ENCODE data around the gene SHISA9.

Gene SHISA9

DNA sequence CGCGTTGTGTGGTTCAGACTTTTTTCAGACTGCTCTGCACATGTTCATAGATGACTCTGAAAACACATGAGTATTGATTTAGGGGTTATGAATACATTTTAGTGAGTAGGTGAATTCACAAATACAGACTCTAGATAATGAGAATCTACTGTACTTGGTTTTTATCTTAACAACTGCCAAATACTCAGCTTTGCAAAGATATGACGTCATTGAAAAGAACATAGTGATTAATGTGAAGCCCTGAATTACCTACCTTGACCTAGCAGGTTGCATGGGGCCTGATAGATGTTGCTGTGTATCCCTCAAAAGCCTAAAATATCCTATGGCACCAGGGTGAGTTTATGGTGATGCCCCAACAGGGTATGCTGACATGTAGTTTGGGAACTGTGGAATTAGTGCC lies 98.0 kb downstream of the SHISA9 start:
- TF ChIP-seq CTCF (IDR thresholded peaks at IDR 0.05; ENCODE audit: low read depth, low read length, missing control alignments) = no peak
- H3K4me3 ChIP-seq (replicated peaks; ENCODE audit: low read depth, low read length) = no peak overlapping the region
- DNase-seq (ENCODE audit: extremely low read depth, low read depth) = no peak

- no peak for TF ChIP-seq CTCF (IDR thresholded peaks at IDR 0.05; ENCODE audit: low read depth, low read length, missing control alignments)
- H3K4me3 ChIP-seq (replicated peaks; ENCODE audit: low read depth, low read length) = no peak overlapping the region
- no peak for DNase-seq (ENCODE audit: extremely low read depth, low read depth)
These were observed 104.4 kb downstream of the SHISA9 start for GRCh38 chr16:13005721-13006247.

GRCh38 chr16:13012601-13013000 lies 111.2 kb downstream of the SHISA9 start:
- TF ChIP-seq CTCF (IDR thresholded peaks at IDR 0.05; ENCODE audit: low read depth, low read length, missing control alignments) = no peak
- H3K4me3 ChIP-seq (replicated peaks; ENCODE audit: low read depth, low read length) = no peak overlapping the region
- DNase-seq (ENCODE audit: extremely low read depth, low read depth) = no peak

DNA sequence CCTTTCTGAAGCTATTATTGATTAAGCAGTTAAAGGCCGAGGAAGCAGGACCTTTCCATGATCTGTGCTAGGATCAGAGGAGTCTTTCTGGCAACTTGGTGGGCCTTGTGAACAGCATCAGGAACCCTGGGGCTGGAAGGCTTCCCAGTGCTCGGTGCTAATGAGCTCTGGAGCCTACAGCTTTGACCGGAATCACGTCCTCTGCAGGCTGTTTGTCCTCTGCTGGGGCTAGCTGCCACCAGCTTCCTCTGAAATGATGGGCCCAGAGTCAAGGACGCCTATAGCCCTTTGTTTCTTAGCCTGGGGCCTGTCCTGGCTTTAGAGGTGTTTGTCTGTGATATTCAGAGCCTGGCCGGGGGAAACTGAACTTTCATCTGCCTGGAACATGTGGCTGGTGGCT lies 111.6 kb downstream of the SHISA9 start:
- no peak for DNase-seq (ENCODE audit: extremely low read depth, low read depth)
- TF ChIP-seq CTCF (IDR thresholded peaks at IDR 0.05; ENCODE audit: low read depth, low read length, missing control alignments) = no peak
- no peak overlapping the region for H3K4me3 ChIP-seq (replicated peaks; ENCODE audit: low read depth, low read length)

GRCh38 chr16:13014476-13014875 lies 113.1 kb downstream of the SHISA9 start:
- no peak overlapping the region for H3K4me3 ChIP-seq (replicated peaks; ENCODE audit: low read depth, low read length)
- no peak for DNase-seq (ENCODE audit: extremely low read depth, low read depth)
- TF ChIP-seq CTCF (IDR thresholded peaks at IDR 0.05; ENCODE audit: low read depth, low read length, missing control alignments) = no peak

DNA sequence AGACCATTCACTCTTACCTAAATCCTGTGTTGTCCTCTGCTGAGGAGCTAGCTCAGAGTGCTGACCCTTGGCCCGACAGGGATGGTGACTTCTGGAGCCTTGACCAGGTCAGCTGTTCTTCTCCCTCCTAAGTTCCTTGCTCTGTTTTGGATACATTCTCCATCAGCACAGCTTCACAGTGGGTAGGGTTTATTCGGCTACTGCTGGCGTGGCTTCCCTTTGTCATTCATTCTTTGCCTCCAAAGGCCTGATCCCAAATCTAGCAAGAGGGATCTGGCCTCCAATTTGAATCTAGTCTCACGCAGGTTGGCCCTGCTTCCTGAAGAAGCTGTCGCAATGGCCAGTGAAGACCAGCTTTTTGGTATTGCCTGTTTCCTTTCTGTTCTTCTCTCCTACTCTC lies 116.6 kb downstream of the SHISA9 start:
- DNase-seq (ENCODE audit: extremely low read depth, low read depth) = no peak
- no peak overlapping the region for H3K4me3 ChIP-seq (replicated peaks; ENCODE audit: low read depth, low read length)
- no peak for TF ChIP-seq CTCF (IDR thresholded peaks at IDR 0.05; ENCODE audit: low read depth, low read length, missing control alignments)

- TF ChIP-seq CTCF (IDR thresholded peaks at IDR 0.05; ENCODE audit: low read depth, low read length, missing control alignments) = no peak
- no peak overlapping the region for H3K4me3 ChIP-seq (replicated peaks; ENCODE audit: low read depth, low read length)
- no peak for DNase-seq (ENCODE audit: extremely low read depth, low read depth)
These were observed 120.6 kb downstream of the SHISA9 start for GRCh38 chr16:13021996-13022395.

All from HFF-Myc (cell line).